DND-41 (cell line): ENCODE results near the gene AP3M1.

Experiments used
- ATAC-seq: fragments of 200-7000 bp; cut with Tn5 transposase; 3 replicates; pipeline ENCODE4 v1.9.1; 2021; ENCODE audit warnings: low read depth; ENCODE audit not compliant: insufficient read depth
- DNase-seq: peaks from one replicate; pipeline ENCODE4 v3.0.0-alpha.2; 2020
- H2AFZ ChIP-seq: 2 replicates; pipeline ENCODE4 v1.6.0; 2012; ENCODE audit warnings: low read depth, low read length
- H3K27ac ChIP-seq: 2 replicates; pipeline ENCODE4 v1.5.1; 2012; ENCODE audit warnings: low read length, inconsistent platforms
- H3K27me3 ChIP-seq: fragments of 200-600 bp; sonication (generic); 2 replicates; pipeline ENCODE4 v1.6.0; 2012; ENCODE audit warnings: low read length, mild to moderate bottlenecking, inconsistent platforms; ENCODE audit not compliant: insufficient read depth, poor library complexity
- H3K36me3 ChIP-seq: 2 replicates; pipeline ENCODE4 v1.5.1; 2012; ENCODE audit warnings: low read length, inconsistent platforms; ENCODE audit not compliant: insufficient read depth
- H3K4me1 ChIP-seq: 2 replicates; pipeline ENCODE4 v1.5.1; 2012; ENCODE audit warnings: mild to moderate bottlenecking, low read length; ENCODE audit not compliant: insufficient read depth
- H3K4me2 ChIP-seq: 2 replicates; pipeline ENCODE4 v1.6.0; 2012; ENCODE audit warnings: mild to moderate bottlenecking, moderate library complexity, low read length, inconsistent platforms; ENCODE audit not compliant: insufficient read depth
- H3K4me3 ChIP-seq, 2 experiments: fragments of 200-600 bp in 1 of 2; shearing (Covaris generic) in 1 of 2; 2 replicates each; pipeline ENCODE4 v1.5.1; 2012 to 2016; ENCODE audit warnings: inconsistent platforms in 2 of 2, low read length in 2 of 2, mild to moderate bottlenecking in 2 of 2, low read depth in 1 of 2, moderate library complexity in 1 of 2
- H3K79me2 ChIP-seq: 2 replicates; pipeline ENCODE4 v1.6.0; 2012; ENCODE audit warnings: low read length, inconsistent platforms; ENCODE audit not compliant: insufficient read depth
- H3K9ac ChIP-seq: 2 replicates; pipeline ENCODE4 v1.6.0; 2012; ENCODE audit warnings: low read depth, mild to moderate bottlenecking, inconsistent platforms, low read length, moderate library complexity
- H3K9me3 ChIP-seq: 2 replicates; pipeline ENCODE4 v1.5.1; 2012; ENCODE audit warnings: low read length, moderate library complexity, mild to moderate bottlenecking, inconsistent platforms; ENCODE audit not compliant: insufficient read depth, severe bottlenecking
- H4K20me1 ChIP-seq: 2 replicates; pipeline ENCODE4 v1.6.0; 2012; ENCODE audit warnings: low read length; ENCODE audit not compliant: insufficient read depth
- EZH2 ChIP-seq: IDR thresholded peaks from 3 replicates; pipeline ENCODE4 v1.6.1; 2012; ENCODE audit warnings: borderline replicate concordance, low read depth, mild to moderate bottlenecking, moderate library complexity, low read length, inconsistent platforms; ENCODE audit not compliant: severe bottlenecking
- TF ChIP-seq, protein P1 (sequence below): IDR thresholded peaks from 2 replicates; pipeline ENCODE4 v1.5.1; 2012; ENCODE audit warnings: borderline replicate concordance, low read length, moderate library complexity, mild to moderate bottlenecking; ENCODE audit not compliant: poor library complexity, severe bottlenecking; ENCODE audit errors: extremely low read depth

The AP3M1 gene

DNA sequence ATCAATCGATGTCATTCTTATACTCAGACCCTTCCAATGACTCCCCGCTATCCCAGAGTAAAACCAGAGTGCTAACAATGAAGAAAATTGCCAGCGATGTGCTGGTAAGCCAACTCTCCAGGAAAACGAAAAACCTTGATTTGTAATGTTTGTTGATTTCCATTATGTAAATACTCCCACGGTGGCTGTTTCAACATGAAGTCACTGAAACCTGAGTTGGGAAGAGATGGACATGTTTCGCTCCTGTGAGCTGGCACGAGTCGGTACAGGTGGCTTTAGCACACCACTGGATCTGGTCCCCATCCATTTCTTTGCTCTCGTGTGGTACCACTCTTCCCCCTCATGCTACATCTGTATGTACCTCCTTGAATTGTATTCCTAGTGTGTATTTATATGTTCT, 52.9 kb downstream of the AP3M1 start:
- DNase-seq (no peak), ATAC-seq (no peak)
- no peak overlapping the region for H2AFZ ChIP-seq
- no peaks in the 10 kb centered on the region for H3K36me3 ChIP-seq
- H3K4me1 ChIP-seq: peaks cover 5% of the 10 kb centered on the region
- H3K27ac ChIP-seq: no peak overlapping the region
- H3K4me2 ChIP-seq: no peak overlapping the region
- TF ChIP-seq EZH2: no peak
- TF ChIP-seq, protein P1, sequence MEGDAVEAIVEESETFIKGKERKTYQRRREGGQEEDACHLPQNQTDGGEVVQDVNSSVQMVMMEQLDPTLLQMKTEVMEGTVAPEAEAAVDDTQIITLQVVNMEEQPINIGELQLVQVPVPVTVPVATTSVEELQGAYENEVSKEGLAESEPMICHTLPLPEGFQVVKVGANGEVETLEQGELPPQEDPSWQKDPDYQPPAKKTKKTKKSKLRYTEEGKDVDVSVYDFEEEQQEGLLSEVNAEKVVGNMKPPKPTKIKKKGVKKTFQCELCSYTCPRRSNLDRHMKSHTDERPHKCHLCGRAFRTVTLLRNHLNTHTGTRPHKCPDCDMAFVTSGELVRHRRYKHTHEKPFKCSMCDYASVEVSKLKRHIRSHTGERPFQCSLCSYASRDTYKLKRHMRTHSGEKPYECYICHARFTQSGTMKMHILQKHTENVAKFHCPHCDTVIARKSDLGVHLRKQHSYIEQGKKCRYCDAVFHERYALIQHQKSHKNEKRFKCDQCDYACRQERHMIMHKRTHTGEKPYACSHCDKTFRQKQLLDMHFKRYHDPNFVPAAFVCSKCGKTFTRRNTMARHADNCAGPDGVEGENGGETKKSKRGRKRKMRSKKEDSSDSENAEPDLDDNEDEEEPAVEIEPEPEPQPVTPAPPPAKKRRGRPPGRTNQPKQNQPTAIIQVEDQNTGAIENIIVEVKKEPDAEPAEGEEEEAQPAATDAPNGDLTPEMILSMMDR: no peak
- H3K27me3 ChIP-seq: no peaks in the 10 kb centered on the region
- H4K20me1 ChIP-seq: no peaks in the 10 kb centered on the region
- H3K9ac ChIP-seq: no peak overlapping the region
- H3K79me2 ChIP-seq: no peaks in the 10 kb centered on the region
- H3K4me3 ChIP-seq: no peak overlapping the region
- H3K9me3 ChIP-seq: no peaks in the 10 kb centered on the region

DNA sequence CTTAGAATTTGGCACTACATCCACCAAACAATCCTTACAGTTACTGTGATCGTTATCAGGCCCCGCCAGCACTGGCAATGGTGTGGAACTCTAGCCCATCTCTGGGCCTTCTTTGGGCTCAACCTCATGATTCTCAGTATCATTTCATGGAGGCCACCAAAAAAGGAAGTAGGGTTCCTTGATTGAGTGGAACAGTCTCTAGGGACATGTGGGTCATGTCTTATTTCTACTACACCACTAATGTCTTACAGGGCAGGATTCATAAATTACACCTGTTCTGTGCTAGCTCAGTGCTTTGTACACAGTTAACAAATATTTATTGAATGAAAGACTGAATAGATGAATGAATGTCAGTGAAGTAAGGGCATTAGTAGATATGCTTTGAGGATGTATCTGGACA, 53.9 kb downstream of the AP3M1 start:
- H3K4me1 ChIP-seq: peaks cover 5% of the 10 kb centered on the region
- ATAC-seq (no peak), DNase-seq (no peak)
- H3K36me3 ChIP-seq: no peaks in the 10 kb centered on the region
- H3K27ac ChIP-seq: no peak overlapping the region
- no peaks in the 10 kb centered on the region for H3K9me3 ChIP-seq
- H3K4me3 ChIP-seq: no peak overlapping the region
- H3K4me2 ChIP-seq: no peak overlapping the region
- no peak overlapping the region for H3K9ac ChIP-seq
- TF ChIP-seq, protein P1: no peak
- TF ChIP-seq EZH2: no peak
- H2AFZ ChIP-seq: no peak overlapping the region
- no peaks in the 10 kb centered on the region for H3K27me3 ChIP-seq
- no peaks in the 10 kb centered on the region for H4K20me1 ChIP-seq
- H3K79me2 ChIP-seq: no peaks in the 10 kb centered on the region

DNA sequence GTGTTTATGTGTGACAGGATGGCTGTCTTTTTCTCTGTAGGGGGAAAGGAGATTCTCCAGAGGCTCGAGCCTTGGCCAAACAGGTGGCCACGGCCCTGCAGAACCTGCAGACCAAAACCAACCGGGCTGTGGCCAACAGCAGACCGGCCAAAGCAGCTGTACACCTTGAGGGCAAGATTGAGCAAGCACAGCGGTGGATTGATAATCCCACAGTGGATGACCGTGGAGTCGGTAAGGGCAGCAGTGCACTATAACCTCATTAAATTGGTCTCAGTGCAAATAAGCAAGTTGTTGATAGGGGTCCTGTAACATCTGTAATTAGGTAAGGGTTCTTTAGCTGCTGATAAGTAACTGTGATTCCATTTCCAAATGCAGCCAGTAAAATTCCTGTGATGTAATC, 56.4 kb downstream of the AP3M1 start:
- H3K4me2 ChIP-seq: no peak overlapping the region
- TF ChIP-seq EZH2: no peak
- TF ChIP-seq, protein P1: no peak
- no peaks in the 10 kb centered on the region for H3K9me3 ChIP-seq
- H3K36me3 ChIP-seq: no peaks in the 10 kb centered on the region
- H2AFZ ChIP-seq: no peak overlapping the region
- no peaks in the 10 kb centered on the region for H3K79me2 ChIP-seq
- ATAC-seq (no peak), DNase-seq (no peak)
- no peaks in the 10 kb centered on the region for H4K20me1 ChIP-seq
- H3K4me1 ChIP-seq: peaks cover 5% of the 10 kb centered on the region
- H3K27ac ChIP-seq: no peak overlapping the region
- no peak overlapping the region for H3K4me3 ChIP-seq
- H3K27me3 ChIP-seq: no peaks in the 10 kb centered on the region
- no peak overlapping the region for H3K9ac ChIP-seq
